A549 treated with CORT108297 at 1 μM for 4 hours (cell line): ENCODE results near the gene HOMER3. TPM values are rescaled to one million over a fixed set of nuclear protein-coding genes. Genes with fewer than 3 reads are reported as not detected.

Experiments
- total RNA-seq: library from RNA; stranded (reverse); fragments of 200-300 nt; extraction: Qiagen RNA extraction; gene quantifications from 5 replicates; pipeline ENCODE4 v1.2.3, GENCODE V29; 2022

HOMER3 gene
- 24.1 to 36.1 TPM (median 32.1 TPM) in 5 replicates for total RNA-seq

GRCh38 chr19:18940769-18941627 lies at the start of gene HOMER3:
TSS of gene HOMER3 (minus strand) at chr19:18941217. CDS start at chr19:18938982, 2,235 bp downstream.

GRCh38 chr19:18919086-18919899 lies 21.7 kb downstream of the HOMER3 start, which contains the start of the genes COPE and DDX49:
TSS of gene COPE (minus strand) at chr19:18919387. CDS start at chr19:18919348, 39 bp downstream.
TSS of gene DDX49 (plus strand) at chr19:18919715. CDS start at chr19:18919742, 27 bp downstream.

GRCh38 chr19:18895824-18896341 lies 45.1 kb downstream of the HOMER3 start, which contains the start of gene CERS1:
TSS of gene CERS1 (minus strand) at chr19:18896158. CDS start at chr19:18896072, 86 bp downstream.

Other genes with a start within 250 kb of the HOMER3 start
- 0.04 to 0.06 TPM (median 0.05 TPM) in 4 of 5 replicates, not detected in the other for gene COMP, start 149.9 kb downstream of the HOMER3 start, total RNA-seq
- 33.1 to 46.1 TPM (median 41.4 TPM) in 5 replicates for gene UPF1, start 109.3 kb downstream of the HOMER3 start, total RNA-seq
- 4.4 to 6.0 TPM (median 5.6 TPM) in 5 replicates for gene CERS1, start 45.1 kb downstream of the HOMER3 start, total RNA-seq
- gene COPE, start 21.8 kb downstream of the HOMER3 start, total RNA-seq = 137 to 173 TPM (median 169 TPM) in 5 replicates
- 32.4 to 48.7 TPM (median 44.7 TPM) in 5 replicates for gene DDX49, start 21.5 kb downstream of the HOMER3 start, total RNA-seq
- 23.8 to 34.5 TPM (median 33.0 TPM) in 5 replicates for gene SUGP2, start 92.3 kb upstream of the HOMER3 start, total RNA-seq
- 24.2 to 30.9 TPM (median 29.9 TPM) in 5 replicates for gene ARMC6, start 92.4 kb upstream of the HOMER3 start, total RNA-seq
- 0.44 to 1.2 TPM (median 0.67 TPM) in 5 replicates for gene SLC25A42, start 122.8 kb upstream of the HOMER3 start, total RNA-seq
- 19.5 to 29.5 TPM (median 26.2 TPM) in 5 replicates for gene TMEM161A, start 197.3 kb upstream of the HOMER3 start, total RNA-seq
- gene MEF2B, start 229.0 kb upstream of the HOMER3 start, total RNA-seq = 0.70 to 0.95 TPM (median 0.75 TPM) in 4 of 5 replicates, not detected in the other